Measurements from ENCODE around the gene PRG2.
"Not testable (repeated sequence)": the region's sequence is repeated elsewhere in the genome, so short reads cannot be mapped to it uniquely, and the experiment has no call there.

Gene PRG2

GRCh38 chr11:57363131-57364080 lies 27.0 kb downstream of the PRG2 start:
- no peak for DNase-seq

- no peak for DNase-seq
Observed at GRCh38 chr11:57361926-57362325, 28.5 kb downstream of the PRG2 start.

GRCh38 chr11:57361420-57361819 lies 29.0 kb downstream of the PRG2 start:
- not testable (repeated sequence) for DNase-seq

GRCh38 chr11:57360991-57361390 lies 29.5 kb downstream of the PRG2 start:
- DNase-seq = peak; percentile 32

GRCh38 chr11:57359896-57360690 lies 30.4 kb downstream of the PRG2 start:
- DNase-seq = no peak

GRCh38 chr11:57359396-57359795 lies 31.1 kb downstream of the PRG2 start:
- DNase-seq = no peak

GRCh38 chr11:57358991-57359390 lies 31.5 kb downstream of the PRG2 start:
- DNase-seq = no peak

GRCh38 chr11:57358543-57358961 lies 31.9 kb downstream of the PRG2 start:
- DNase-seq = no peak

GRCh38 chr11:57357856-57358255 lies 32.6 kb downstream of the PRG2 start:
- DNase-seq = no peak

- no peak for DNase-seq
Observed at GRCh38 chr11:57357310-57357709, 33.1 kb downstream of the PRG2 start.

GRCh38 chr11:57356268-57356667 lies 34.2 kb downstream of the PRG2 start:
- DNase-seq = peak; percentile 11

GRCh38 chr11:57354699-57355098 lies 35.8 kb downstream of the PRG2 start:
- DNase-seq = no peak

GRCh38 chr11:57353852-57354251 lies 36.6 kb downstream of the PRG2 start:
- no peak for DNase-seq

- no peak for DNase-seq
Observed at GRCh38 chr11:57353446-57353845, 37.0 kb downstream of the PRG2 start.

GRCh38 chr11:57353036-57353435 lies 37.4 kb downstream of the PRG2 start:
- DNase-seq = no peak

- DNase-seq = peak; percentile 25
Observed at GRCh38 chr11:57349491-57350274, 40.8 kb downstream of the PRG2 start.

- no peak for DNase-seq
Observed at GRCh38 chr11:57348636-57349313, 41.7 kb downstream of the PRG2 start.

- no peak for DNase-seq
Observed at GRCh38 chr11:57348052-57348451, 42.4 kb downstream of the PRG2 start.

- no peak for DNase-seq
Observed at GRCh38 chr11:57347336-57347735, 43.1 kb downstream of the PRG2 start.

- peak; percentile 74 for DNase-seq
Observed at GRCh38 chr11:57345555-57346211, 44.8 kb downstream of the PRG2 start.

GRCh38 chr11:57344826-57345225 lies 45.6 kb downstream of the PRG2 start:
- DNase-seq = no peak

GRCh38 chr11:57343825-57344224 lies 46.6 kb downstream of the PRG2 start:
- no peak for DNase-seq

All from NCI-H1092 treated with DMSO at 0.1 percent for 48 hours (cell line).